Measurements from ENCODE around the gene DCDC2B. TPM values are rescaled to one million over a fixed set of nuclear protein-coding genes. Genes with fewer than 3 reads are reported as not detected.

Gene DCDC2B
- total and polyA plus RNA-seq, 9 of the 15 experiments (the other 6 are each of a cell fraction or from before 2014, with no cell fraction given): not detected

GRCh38 chr1:32205401-32206370 lies 3.2 kb upstream of the DCDC2B start, which contains the start of gene IQCC (continued):
- TF ChIP-seq HCFC1 (IDR thresholded peaks at IDR 0.05; ENCODE audit: low read depth, low read length) (peak; percentile 86), ZNF408 (CRISPR knock-in tag; IDR thresholded peaks at IDR 0.05; ENCODE audit: low read depth) (no peak), SMARCA5 (IDR thresholded peaks at IDR 0.05) (no peak), POLR2AphosphoS2 (IDR thresholded peaks at IDR 0.05; ENCODE audit: low read length) (peak; percentile 92; the same call in 1 of the 2 replicates), RBBP5 (IDR thresholded peaks at IDR 0.05; ENCODE audit: borderline replicate concordance, insufficient read depth, low read length, poor library complexity, severe bottlenecking) (no peak), ATF1 (CRISPR knock-in tag; IDR thresholded peaks at IDR 0.05) (peak; percentile 97), ATF1 (tag; IDR thresholded peaks at IDR 0.05) (peak; percentile 98), GATA2 (CRISPR knock-in tag; IDR thresholded peaks at IDR 0.05) (no peak), SAFB (IDR thresholded peaks at IDR 0.05; ENCODE audit: borderline replicate concordance, low read depth, low read length) (0 out of 2 replicates have a peak, but pooled peaks have one; percentile 21), POLR3A (IDR thresholded peaks at IDR 0.05; ENCODE audit: borderline replicate concordance, extremely low read depth, insufficient read depth, insufficient read length) (no peak), U2AF1 (optimal IDR thresholded peaks at IDR 0.05; ENCODE audit: low read depth, low read length) (no peak), MAFG (tag; conservative IDR thresholded peaks at IDR 0.05) (no peak), ZBTB2 (IDR thresholded peaks at IDR 0.05) (peak; percentile 96), ZNF354B (CRISPR knock-in tag; IDR thresholded peaks at IDR 0.05) (no peak), POLR2AphosphoS5 (IDR thresholded peaks at IDR 0.05; ENCODE audit: control insufficient read depth, insufficient read depth, low read depth, low read length) (peak; percentile 93), ZNF311 (CRISPR knock-in tag; IDR thresholded peaks at IDR 0.05) (no peak), RNF2 (IDR thresholded peaks at IDR 0.05) (no peak), ZBTB26 (CRISPR knock-in tag; IDR thresholded peaks at IDR 0.05) (peak; percentile 3; the same call in 1 of the 2 replicates), SMC3 (conservative IDR thresholded peaks at IDR 0.05; ENCODE audit: insufficient read depth, low read depth, low read length) (peak; percentile 3; the same call in 1 of the 2 replicates), ARID4B (CRISPR knock-in tag; IDR thresholded peaks at IDR 0.05) (peak; percentile 77)

All from K562 (cell line).